NCI-H510A (cell line): Measurements from ENCODE around the gene MAD1L1.

Source experiments
- DNase-seq: peaks from one replicate; lab custom pipeline; 2025; lab: John Stamatoyannopoulos, UW

Gene MAD1L1

GRCh38 chr7:2258661-2259365 lies 26.1 kb upstream of the MAD1L1 start:
- DNase-seq, result no peak

GRCh38 chr7:2257651-2258050 lies 24.9 kb upstream of the MAD1L1 start:
- no peak for DNase-seq

- no peak for DNase-seq
Observed at GRCh38 chr7:2257046-2257551, 24.4 kb upstream of the MAD1L1 start.

GRCh38 chr7:2256306-2257045 lies 23.7 kb upstream of the MAD1L1 start:
- no peak for DNase-seq

- DNase-seq, result no peak
Observed at GRCh38 chr7:2255145-2256139, 22.7 kb upstream of the MAD1L1 start.

- no peak for DNase-seq
Observed at GRCh38 chr7:2254429-2255144, 21.8 kb upstream of the MAD1L1 start.

GRCh38 chr7:2253525-2254244 lies 20.9 kb upstream of the MAD1L1 start:
- DNase-seq, result no peak

- DNase-seq, result no peak
Observed at GRCh38 chr7:2253021-2253420, 20.3 kb upstream of the MAD1L1 start.

- no peak for DNase-seq
Observed at GRCh38 chr7:2251841-2252771, 19.4 kb upstream of the MAD1L1 start.

- no peak for DNase-seq
Observed at GRCh38 chr7:2251381-2251780, 18.6 kb upstream of the MAD1L1 start.

- DNase-seq, result no peak
Observed at GRCh38 chr7:2249744-2250323, 17.1 kb upstream of the MAD1L1 start.

GRCh38 chr7:2248984-2249694 lies 16.4 kb upstream of the MAD1L1 start:
- no peak for DNase-seq

- no peak for DNase-seq
Observed at GRCh38 chr7:2247141-2247995, 14.6 kb upstream of the MAD1L1 start.

GRCh38 chr7:2245883-2246675 lies 13.3 kb upstream of the MAD1L1 start:
- DNase-seq, result no peak

- no peak for DNase-seq
Observed at GRCh38 chr7:2244404-2244995, 11.8 kb upstream of the MAD1L1 start.

- DNase-seq, result no peak
Observed at GRCh38 chr7:2243458-2243857, 10.7 kb upstream of the MAD1L1 start.
